GM23338 (cell line): ENCODE measurements around the gene PRELID3B.

Experiments
- EZH2 ChIP-seq: fragments of 200-600 bp; sonication (generic); IDR thresholded peaks from one replicate; pipeline ENCODE4 v1.8.0; 2017; ENCODE audit warnings: antibody characterized with exemption, mild to moderate bottlenecking, low read depth; ENCODE audit not compliant: unreplicated experiment
- EZH2phosphoT487 ChIP-seq: fragments of 200-600 bp; sonication (generic); IDR thresholded peaks from one replicate; pipeline ENCODE4 v1.8.1; 2018; ENCODE audit warnings: antibody characterized with exemption; ENCODE audit not compliant: unreplicated experiment
- JUNB ChIP-seq: IDR thresholded peaks from one replicate; pipeline ENCODE4 v1.6.1; 2016; ENCODE audit warnings: antibody characterized with exemption; ENCODE audit not compliant: unreplicated experiment
- TF ChIP-seq, protein P1 (sequence below), 2 experiments: fragments of 200-600 bp in 1 of 2; sonication (generic) in 1 of 2; conservative IDR thresholded peaks; 2 replicates each; pipeline versions ENCODE4 v1.5.1 to v1.6.1; 2016 to 2017; ENCODE audit warnings: antibody characterized with exemption in 2 of 2, low read depth in 2 of 2, mild to moderate bottlenecking in 2 of 2, moderate library complexity in 1 of 2

DNA sequence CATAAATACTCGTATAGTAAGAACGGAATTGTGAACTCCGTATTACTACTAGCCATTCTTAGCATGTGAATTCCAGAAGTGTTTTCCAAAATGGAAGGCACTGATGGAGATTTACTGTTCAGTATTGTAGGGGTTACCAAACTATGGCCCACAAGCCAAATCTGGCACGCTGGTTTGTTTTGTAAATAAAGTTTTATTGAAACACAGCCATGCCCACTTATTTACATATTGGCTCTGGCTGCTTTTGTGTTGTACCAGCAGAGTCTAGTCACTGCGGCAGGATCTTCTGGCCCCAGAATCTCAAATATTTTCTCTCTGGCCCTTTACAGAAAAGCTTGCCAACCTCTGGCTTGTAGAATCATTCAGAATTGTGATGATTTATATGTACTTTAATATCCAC, 44.3 kb upstream of the PRELID3B start:
- TF ChIP-seq, protein P1, sequence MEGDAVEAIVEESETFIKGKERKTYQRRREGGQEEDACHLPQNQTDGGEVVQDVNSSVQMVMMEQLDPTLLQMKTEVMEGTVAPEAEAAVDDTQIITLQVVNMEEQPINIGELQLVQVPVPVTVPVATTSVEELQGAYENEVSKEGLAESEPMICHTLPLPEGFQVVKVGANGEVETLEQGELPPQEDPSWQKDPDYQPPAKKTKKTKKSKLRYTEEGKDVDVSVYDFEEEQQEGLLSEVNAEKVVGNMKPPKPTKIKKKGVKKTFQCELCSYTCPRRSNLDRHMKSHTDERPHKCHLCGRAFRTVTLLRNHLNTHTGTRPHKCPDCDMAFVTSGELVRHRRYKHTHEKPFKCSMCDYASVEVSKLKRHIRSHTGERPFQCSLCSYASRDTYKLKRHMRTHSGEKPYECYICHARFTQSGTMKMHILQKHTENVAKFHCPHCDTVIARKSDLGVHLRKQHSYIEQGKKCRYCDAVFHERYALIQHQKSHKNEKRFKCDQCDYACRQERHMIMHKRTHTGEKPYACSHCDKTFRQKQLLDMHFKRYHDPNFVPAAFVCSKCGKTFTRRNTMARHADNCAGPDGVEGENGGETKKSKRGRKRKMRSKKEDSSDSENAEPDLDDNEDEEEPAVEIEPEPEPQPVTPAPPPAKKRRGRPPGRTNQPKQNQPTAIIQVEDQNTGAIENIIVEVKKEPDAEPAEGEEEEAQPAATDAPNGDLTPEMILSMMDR (conservative IDR thresholded peaks at IDR 0.05; ENCODE audit: low read depth in 2 of 2): no peak
- TF ChIP-seq JUNB (no peak), EZH2phosphoT487 (no peak), EZH2 (no peak)
